Body of pancreas (tissue), 4 donors: Measurements from ENCODE around the gene ABCA10.

Source experiments
- CTCF ChIP-seq, 7 experiments: fragments of 450-650 bp in 4 of 7; fragments of 200-600 bp in 3 of 7; sonication (generic) in 3 of 7; IDR thresholded peaks; one replicate each; pipeline ENCODE4 v1.5.1; 2016 to 2019; ENCODE audit warnings: antibody characterized with exemption in 7 of 7
- POLR2A ChIP-seq, 3 donors: fragments of 450-650 bp; IDR thresholded peaks; one replicate each; pipeline ENCODE4 v1.6.1; 2016; ENCODE audit warnings: antibody characterized with exemption in 3 of 3, mild to moderate bottlenecking in 2 of 3

- TF ChIP-seq CTCF (IDR thresholded peaks at IDR 0.05) (no peak), POLR2A (IDR thresholded peaks at IDR 0.05) (no peak)
These were observed at the start of gene ABCA10 for GRCh38 chr17:69228576-69228975.
